Fibroblast of upper back skin (primary cell): Measurements from ENCODE around the gene NLGN3.

ENCODE experiments used
- DNase-seq: peaks from one replicate; pipeline ENCODE4 v3.0.0-alpha.2; 2013

Gene NLGN3

DNA sequence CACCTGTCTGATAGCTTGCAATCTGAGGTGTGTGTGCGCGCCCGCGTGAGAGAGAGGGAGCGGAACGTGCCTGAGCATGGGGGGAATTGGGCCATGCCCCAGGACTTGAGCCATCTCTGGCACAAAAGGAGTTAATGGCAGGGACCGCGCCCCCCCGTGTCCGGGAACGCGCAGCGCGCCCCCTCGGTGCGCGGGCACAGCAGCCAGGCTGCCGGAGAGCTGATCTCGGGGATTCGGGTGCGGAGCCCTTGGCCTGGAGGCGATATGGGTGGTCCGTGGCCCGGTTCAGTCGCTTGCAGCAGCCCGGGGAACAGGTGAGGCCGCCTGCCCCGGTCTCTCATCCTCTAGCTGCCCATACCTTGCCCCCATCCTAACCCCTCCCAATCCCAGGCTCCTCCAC, at the start of gene NLGN3:
Gene NLGN3, plus strand, starts transcription at position 191 of the 400 bp plus-strand sequence. CDS start 2,909 bp downstream, outside the sequence.
- no peak for DNase-seq

DNA sequence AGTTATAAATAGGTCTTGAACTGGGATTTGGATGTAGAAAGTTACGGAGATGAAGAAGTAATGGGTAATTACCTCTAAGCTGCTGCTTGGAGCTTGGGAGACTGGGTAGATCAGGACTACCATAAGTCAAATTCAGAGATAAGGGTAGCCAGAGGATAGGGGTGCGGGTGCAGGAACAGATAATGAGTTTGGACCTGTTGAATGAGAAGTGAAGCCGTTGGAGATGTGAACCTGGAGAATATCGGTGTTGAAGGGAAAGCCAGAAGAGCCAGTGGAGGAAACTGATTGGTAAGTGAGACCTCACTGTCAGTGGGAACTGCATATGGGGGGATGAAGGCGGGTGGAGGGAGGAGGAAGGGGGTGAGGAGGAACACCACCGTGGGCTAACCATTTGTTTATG, 49.6 kb upstream of the NLGN3 start:
- DNase-seq = no peak

DNA sequence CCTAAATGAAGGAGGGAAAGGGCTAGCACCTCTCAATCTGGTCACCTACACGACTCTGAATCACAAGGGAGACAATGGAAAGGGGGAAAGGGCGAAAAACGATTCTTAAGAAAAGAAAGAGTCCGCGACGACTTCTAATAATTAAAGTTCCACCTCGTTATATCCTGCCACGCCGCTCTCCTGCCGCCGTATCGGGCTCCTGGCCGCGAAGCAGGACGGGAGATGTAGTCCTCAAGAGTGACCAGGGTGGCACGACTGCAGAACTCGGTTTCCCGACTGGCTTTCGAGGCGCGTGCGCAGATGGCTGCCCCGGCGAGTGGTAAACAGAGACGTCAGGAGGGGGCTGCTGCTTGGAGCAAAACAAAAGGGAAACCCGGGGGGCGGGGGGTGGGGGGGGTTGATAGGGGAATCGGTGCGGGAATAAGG, 49.1 kb upstream of the NLGN3 start, which contains the start of gene FOXO4:
Gene FOXO4, plus strand, starts transcription at position 297 of the 426 bp plus-strand sequence. CDS start 678 bp downstream, outside the sequence.
- DNase-seq = peak; percentile 83

DNA sequence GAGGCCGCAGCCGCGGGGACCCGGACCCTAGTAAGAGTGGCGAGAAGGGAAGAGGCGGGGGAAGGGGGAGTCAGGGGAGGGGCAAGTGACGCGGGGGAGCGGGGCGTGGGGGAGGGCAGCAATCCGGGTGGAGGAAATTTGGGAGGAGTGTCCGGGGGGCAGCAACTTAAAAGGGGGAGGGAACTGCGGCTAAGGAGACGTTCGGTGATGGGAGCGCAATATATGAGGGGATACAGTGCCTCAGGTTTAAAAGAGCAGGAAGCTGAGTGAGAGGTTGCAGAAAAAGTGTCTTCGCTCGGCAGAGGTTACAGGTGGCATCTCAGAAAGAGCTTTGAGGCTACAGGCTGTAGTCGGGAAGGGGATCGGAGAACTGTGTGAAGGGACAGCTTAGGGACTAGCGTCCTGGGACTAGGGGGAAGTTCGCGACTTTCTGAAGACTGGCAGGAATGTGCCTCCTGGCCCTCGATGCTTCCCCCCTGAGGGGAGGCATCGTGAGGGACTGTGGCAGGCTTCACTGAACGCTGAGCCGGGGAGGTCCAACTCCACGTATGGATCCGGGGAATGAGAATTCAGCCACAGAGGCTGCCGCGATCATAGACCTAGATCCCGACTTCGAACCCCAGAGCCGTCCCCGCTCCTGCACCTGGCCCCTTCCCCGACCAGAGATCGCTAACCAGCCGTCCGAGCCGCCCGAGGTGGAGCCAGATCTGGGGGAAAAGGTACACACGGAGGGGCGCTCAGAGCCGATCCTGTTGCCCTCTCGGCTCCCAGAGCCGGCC, 48.5 kb upstream of the NLGN3 start:
- DNase-seq = peak; percentile 44

DNA sequence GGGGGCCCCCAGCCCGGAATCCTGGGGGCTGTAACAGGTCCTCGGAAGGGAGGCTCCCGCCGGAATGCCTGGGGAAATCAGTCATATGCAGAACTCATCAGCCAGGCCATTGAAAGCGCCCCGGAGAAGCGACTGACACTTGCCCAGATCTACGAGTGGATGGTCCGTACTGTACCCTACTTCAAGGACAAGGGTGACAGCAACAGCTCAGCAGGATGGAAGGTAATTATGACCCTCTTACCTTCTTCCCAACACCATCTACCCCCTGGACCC, 47.9 kb upstream of the NLGN3 start:
- DNase-seq = no peak

DNA sequence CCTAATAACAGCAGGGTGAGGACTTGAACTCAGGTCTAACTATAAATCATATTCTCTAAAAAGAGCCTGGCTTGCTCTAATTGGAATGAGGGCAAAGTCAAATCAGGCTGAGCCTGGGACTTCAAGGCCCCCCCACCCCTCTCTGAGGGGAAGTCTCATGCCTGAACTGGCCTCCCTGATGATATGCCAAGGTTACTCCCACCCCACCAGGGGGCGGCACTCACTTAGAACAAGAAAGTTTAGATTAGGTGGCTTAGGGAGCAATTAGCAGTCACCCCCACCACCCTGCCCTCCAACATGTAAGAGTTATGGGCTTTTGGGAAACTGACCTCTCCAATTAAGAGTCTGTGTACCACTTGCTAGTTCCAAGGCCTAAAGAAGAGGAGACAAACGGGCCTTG, 46.3 kb upstream of the NLGN3 start:
- peak; percentile 36 for DNase-seq

DNA sequence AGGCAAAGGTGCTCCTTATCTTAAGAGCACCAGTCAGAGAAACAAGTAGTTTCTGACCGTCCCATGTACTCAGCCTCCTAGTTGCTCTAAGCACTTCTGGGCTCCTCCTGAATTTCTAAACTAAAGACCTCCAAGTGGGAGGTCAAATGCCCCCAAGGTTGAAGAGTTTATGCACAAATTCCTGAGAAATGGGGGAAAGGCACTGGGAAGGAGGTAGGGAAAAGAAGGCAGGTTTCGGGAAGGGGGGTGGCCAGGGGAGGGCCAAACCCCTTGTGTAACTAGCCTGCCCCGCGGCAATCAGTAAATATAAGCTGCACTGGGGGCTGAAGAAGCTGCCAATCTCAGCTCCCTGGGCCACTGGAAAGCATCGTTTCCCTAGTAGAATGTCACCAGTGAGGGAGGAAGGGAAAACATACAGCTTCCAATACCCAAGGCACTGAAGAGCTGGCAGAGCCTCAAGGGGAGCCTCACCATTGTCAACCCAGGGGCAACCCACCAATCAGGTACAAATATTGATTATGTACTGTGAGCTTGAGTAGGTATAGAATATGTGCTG, 45.6 kb upstream of the NLGN3 start:
- DNase-seq = no peak

DNA sequence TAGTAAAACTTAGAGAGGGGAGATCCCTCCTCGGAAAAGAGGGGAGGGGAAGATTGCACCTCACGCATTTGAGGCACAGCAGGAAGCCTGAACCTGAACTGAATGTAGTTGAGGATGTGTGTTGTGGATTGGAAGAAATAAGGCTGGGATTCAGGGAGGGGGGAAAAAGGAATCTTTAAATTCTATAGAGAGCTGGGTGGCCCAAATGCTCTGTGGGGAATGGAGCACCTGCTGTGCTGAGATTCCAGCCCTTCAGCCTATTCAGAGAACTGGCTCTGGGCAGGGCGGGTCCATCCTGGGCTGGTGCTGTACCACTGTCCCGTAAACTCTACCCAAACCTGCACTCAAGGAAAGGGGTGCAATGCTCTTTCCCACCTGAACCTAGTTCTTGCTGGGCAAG, 44.9 kb upstream of the NLGN3 start:
- no peak for DNase-seq

DNA sequence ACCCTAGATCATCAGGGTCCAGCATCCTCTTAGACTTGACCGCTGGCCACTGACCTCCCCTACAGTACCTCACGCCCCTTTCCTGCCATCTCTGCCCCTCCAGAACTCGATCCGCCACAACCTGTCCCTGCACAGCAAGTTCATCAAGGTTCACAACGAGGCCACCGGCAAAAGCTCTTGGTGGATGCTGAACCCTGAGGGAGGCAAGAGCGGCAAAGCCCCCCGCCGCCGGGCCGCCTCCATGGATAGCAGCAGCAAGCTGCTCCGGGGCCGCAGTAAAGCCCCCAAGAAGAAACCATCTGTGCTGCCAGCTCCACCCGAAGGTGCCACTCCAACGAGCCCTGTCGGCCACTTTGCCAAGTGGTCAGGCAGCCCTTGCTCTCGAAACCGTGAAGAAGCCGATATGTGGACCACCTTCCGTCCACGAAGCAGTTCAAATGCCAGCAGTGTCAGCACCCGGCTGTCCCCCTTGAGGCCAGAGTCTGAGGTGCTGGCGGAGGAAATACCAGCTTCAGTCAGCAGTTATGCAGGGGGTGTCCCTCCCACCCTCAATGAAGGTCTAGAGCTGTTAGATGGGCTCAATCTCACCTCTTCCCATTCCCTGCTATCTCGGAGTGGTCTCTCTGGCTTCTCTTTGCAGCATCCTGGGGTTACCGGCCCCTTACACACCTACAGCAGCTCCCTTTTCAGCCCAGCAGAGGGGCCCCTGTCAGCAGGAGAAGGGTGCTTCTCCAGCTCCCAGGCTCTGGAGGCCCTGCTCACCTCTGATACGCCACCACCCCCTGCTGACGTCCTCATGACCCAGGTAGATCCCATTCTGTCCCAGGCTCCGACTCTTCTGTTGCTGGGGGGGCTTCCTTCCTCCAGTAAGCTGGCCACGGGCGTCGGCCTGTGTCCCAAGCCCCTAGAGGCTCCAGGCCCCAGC, 43.8 kb upstream of the NLGN3 start:
- no peak for DNase-seq

DNA sequence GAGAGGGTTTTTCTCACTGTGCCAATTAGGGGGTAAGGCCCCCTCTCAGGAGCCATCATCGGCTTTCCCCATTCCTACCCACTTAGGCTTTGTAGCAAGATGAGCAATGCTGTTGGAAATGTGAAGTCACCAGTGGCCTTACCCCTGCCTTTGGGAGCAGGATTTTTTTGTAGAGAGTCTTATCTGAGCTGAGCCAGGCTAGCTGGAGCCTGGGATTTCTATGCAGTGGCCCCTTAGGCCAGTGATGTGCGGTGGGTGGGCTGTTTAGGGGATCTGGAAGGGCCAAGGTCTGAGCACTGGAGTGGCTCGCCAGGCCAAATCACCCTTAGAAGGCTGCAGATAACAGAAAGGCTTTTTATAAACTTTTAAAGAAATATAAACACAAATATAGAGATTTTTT, 42.3 kb upstream of the NLGN3 start:
- DNase-seq = no peak

DNA sequence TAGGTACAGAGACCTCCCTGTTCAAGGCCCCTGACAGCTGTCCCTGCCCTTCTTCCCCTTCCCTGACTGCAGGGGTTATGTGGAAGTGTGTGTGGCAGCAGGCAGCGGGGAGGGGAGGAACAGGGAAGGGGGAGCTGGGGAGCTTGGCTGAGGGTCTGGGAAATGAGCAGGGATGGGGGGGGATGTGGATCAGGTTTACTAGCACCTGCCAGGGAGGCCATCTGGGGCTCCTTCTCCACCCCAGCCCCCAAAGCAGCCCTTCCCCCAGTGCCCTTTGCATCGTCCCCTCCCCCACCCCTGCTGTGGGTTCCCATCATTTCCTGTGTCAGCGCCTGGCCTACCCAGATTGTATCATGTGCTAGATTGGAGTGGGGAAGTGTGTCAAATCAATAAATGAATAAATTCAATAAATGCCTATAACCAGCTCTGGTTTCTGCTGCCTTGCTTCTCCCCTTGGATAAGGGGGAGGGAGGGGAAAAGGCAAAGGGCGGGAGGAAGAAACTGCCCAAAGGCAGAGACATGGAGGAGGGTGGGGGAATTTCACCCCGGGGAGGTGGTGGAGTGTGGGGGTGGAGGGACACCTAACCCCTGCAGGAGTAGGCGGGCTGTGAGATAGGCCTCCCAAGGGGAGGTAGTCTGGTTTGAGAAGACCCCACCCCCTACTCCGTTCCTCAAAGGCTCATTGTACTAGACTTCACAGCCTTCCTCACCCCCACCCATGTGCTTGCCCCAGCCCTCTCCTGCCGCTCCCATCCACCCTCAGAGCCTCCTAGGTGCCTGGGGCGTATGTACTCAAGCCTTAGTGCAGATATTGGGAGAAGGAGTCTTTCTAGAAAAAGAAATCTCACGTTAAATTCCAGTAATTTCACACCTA, 41.3 kb upstream of the NLGN3 start:
- DNase-seq = no peak

DNA sequence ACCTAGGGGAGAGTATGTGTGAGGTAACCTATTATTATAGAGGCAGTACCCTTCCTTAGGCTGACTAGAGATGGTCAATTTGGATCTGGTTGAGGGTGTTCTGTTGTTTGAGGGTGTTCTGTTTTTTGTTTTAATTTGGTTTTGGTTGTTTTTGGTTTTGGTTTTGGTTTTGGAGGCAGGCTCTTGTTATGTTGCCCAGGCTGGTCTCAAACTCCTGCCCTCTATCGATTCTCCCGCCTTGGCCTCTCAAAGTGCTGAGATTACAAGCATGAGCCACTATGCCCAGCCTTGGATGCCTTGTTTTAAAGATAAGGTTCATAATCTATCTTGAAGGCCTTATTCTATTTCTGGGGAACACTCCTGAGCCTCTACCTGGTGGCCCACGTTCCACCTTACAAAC, 39.0 kb upstream of the NLGN3 start:
- DNase-seq = no peak

DNA sequence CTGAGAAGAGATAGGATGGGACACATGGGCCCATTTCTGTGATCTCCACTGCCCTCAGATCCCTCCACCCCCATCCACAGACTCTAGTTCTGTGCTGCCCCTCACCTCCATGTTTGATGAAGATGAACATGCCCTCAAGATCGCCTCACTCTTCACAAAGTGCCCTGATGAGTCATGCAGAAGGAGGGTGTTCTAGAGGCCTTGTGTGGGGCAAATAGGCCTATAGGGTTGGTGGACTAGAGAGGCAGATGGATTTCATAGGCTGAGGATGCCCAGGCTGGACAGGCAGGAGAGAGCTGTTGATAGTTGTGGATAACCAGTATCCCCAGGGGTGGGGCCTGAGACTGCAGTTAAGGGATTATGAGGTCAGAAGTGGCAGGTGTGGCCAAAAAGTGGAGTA, 38.2 kb upstream of the NLGN3 start, which contains the start of gene CXorf65:
Gene CXorf65, minus strand, starts transcription at position 314 of the 400 bp plus-strand sequence. Its CDS starts 184 bp downstream, at position 130.
- no peak for DNase-seq

DNA sequence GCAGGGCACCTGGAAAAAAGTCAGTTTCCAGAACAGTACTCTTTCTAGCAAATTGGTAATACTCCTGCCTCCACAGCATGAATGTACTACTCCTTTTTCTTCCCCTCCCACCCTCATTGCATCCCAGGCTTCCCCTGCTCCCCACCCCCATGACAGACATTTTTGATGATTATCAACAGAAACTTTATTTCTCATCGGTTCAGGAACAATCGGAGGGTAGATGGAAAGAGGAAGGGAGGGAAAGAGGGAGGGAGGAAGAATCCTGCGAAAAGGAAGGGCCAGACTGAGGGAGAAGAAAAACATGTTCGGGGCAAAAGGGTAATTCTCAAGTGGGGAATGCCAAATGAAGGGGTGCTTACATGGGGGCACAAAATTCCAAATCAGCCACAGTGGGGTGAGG, 37.4 kb upstream of the NLGN3 start:
- no peak for DNase-seq

DNA sequence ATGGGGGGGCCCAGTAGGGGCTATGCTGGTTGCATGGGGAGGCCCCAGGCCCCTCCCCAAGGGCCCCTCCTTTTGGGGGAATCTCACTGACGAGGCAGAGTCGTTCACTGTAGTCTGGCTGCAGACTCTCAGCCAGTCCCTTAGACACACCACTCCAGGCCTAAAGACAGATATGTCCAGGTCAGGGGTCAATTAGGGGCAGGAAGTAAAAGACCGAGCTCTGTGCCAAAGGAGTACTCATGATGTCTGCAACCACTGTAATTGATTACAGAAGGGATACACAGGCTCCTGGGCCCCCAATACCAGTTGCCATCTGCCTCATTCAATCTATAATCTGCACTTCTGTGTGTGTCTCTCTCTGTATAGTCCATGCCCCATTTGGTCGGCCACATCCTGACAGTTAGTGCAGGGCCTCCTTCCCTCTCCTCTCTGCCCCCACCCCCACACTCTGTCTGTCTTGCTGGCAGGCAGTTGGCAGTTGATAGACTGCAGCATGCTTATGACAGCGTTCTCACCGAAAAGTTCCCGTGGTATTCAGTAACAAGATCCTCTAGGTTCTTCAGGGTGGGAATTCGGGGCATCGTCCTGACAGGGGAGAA, 36.8 kb upstream of the NLGN3 start:
- DNase-seq = no peak

DNA sequence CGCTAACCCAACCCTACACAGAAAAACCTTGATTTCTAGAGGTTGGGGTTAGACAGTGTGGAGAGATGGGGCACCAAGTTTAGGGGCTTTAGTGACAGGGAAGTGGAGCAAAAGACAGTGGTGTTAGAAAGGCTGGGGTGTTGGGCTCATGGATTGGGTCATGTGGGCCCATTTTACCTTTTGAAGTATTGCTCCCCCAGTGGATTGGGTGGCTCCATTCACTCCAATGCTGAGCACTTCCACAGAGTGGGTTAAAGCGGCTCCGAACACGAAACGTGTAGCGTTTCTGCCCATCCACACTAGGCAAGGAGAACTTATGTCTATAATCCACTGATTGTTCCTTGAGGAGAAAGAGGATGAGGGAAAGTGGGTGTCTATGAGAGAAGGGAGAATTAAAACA, 35.6 kb upstream of the NLGN3 start:
- no peak for DNase-seq

DNA sequence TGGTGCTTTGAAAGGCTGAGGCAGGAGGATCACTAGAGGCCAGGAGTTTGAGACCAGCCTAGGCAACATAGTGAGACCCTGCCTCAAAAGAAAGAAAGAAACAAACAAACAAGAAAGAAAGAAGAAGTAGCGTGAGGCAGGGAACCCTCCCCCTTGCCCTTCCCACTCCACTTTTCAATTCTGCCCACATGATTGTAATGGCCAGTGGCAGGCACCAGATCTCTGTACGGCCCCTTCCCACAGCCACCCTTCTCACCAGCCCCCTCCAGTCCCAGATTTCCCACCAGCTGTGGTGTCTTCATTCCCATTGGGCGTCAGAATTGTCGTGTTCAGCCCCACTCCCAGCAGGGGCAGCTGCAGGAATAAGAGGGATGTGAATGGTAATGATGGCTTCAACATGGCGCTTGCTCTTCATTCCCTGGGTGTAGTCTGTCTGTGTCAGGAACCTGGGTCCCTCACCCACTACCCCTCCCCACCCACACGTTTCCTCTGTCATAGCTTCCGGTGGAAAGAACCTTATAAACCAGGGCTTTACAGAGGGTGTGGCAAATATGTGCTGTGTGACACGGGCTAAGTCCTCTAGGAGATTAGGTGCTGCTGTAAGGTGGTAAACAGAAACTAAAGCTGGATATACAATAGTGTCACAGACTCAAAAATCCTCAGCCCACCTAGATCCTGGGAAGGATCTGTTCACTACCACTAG, 33.3 kb upstream of the NLGN3 start, which contains the start of gene IL2RG:
Gene IL2RG, minus strand, starts transcription at position 437 of the 703 bp plus-strand sequence. Its CDS starts 38 bp downstream, at position 399.
- DNase-seq = no peak

DNA sequence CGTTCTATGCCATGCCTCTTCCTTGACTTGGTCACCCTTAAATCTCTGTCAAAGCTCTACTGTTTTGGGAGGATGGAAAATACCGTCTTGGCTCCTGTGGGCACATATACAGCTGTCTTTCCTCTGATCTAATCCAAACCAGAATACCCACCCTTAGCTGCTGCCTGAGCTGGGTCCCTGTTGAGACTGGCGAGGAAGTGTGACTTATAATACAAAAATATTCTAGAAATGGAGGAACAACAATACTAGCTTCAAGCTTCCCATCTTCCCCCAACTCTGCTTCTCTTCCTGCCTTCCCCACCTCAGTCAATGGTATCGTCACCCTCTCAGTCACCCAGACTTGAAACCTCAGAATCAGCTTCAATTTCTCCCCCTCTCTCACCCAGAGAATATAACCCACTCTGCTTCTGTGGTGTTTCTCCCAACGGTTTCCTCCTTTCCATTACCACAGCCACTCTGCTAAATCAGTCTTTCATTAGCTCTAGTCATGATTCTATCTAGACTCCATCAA, 32.7 kb upstream of the NLGN3 start:
- no peak for DNase-seq

DNA sequence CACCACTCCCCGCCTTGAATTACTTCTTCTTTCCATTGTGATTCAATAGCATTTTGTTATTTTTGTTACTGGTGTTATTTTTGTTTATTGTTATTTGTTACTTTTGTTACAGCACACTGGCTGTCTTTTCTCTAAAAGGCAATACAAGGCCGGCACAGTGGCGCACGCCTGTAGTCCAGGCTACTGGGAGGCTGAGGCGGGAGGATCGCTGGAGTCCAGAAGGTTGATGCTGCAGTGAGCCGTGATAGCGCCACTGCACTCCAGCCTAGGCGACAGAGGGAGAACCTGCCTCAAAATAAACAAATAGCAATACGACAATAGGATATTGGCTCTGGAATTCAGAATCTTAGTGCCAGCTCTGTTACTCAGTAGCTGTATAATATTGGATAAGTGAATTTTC, 27.3 kb upstream of the NLGN3 start:
- no peak for DNase-seq

DNA sequence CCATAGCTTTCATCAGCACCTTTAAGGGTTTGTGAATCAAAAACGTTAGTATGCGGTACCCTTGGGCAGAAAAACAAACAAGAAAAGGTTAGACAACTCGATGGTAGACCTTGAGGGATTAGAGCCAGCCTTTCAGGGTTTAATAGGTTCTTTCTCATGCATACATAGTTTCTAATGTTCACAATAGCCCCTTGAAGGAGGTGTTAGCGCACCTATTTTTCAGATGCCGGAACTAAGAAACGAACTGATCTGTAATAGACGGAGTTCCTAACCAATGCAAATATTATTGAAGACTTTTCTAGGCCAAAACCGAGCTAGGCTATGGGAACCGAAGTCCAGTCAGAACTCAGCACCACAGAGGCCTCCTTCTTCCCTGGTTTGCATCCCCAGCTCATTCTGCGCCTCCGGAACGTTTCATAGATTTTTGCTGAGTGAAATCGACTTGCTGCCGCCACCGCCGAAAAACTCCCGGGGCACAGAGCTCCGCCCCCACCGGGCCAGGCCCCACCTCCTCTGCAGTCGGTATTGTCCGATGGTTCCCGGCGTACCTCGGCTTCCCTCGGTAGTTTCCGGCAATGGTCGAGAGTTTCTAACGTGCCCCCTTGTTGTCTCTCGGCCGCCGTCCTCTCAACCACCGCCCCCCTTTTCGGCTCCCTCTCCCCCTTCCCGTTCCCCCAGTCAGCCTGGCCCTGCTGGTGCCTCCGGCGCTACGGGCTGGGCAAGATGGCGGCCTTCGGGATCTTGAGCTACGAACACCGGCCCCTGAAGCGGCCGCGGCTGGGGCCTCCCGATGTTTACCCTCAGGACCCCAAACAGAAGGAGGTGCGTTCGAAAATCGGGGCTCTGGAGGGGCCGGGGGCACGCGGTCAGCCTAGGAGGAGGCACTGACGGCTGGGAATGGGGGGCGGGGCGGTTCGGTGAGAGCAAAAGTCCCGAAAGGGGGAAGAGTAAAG, 26.3 kb upstream of the NLGN3 start, which contains the start of gene MED12:
Gene MED12, plus strand, starts transcription at position 565 of the 953 bp plus-strand sequence. Its CDS starts 159 bp downstream, at position 724.
- peak; percentile 82 for DNase-seq
